ENCODE data around the gene R3HCC1L.

DNA sequence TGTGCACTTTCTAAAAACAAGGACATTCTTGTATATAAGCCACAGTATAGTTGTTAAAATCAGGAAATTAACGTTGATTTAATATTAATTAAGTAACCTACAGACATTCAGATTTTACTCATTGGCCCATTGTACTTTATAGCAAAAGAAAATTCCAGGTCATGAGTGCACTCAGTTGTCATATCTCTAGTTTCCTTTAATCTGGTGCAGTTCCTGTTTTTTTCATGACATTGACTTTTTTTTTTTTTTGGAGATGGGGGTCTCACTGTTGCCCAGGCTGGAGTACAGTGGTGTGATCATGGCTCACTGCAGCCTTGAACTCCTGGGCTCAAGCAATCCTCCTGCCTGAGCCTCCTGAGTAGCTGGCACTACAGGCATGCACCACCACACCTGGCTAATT is 24.1 kb downstream of the R3HCC1L start:
- TF ChIP-seq, protein P1, sequence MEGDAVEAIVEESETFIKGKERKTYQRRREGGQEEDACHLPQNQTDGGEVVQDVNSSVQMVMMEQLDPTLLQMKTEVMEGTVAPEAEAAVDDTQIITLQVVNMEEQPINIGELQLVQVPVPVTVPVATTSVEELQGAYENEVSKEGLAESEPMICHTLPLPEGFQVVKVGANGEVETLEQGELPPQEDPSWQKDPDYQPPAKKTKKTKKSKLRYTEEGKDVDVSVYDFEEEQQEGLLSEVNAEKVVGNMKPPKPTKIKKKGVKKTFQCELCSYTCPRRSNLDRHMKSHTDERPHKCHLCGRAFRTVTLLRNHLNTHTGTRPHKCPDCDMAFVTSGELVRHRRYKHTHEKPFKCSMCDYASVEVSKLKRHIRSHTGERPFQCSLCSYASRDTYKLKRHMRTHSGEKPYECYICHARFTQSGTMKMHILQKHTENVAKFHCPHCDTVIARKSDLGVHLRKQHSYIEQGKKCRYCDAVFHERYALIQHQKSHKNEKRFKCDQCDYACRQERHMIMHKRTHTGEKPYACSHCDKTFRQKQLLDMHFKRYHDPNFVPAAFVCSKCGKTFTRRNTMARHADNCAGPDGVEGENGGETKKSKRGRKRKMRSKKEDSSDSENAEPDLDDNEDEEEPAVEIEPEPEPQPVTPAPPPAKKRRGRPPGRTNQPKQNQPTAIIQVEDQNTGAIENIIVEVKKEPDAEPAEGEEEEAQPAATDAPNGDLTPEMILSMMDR (conservative IDR thresholded peaks at IDR 0.05; ENCODE audit: low read depth, low read length): no peak
- TF ChIP-seq EZH2 (IDR thresholded peaks at IDR 0.05; ENCODE audit: borderline replicate concordance, low read depth, low read length, poor library complexity, severe bottlenecking): no peak

All from A673 (cell line).